Neural cell (in vitro differentiated cells): ENCODE results near the gene SCARB2.

Experiments
- CTCF ChIP-seq: fragments of 450-650 bp; IDR thresholded peaks from 2 replicates; pipeline ENCODE4 v1.5.1; 2014; ENCODE audit warnings: antibody characterized with exemption, mild to moderate bottlenecking, moderate library complexity; ENCODE audit not compliant: poor library complexity, severe bottlenecking
- EZH2 ChIP-seq: fragments of 200-600, 300-800 bp; shearing (Covaris generic), sonication (generic); IDR thresholded peaks from 2 replicates; pipeline ENCODE4 v1.6.1; 2014; ENCODE audit warnings: antibody characterized with exemption, low read length, borderline replicate concordance, mild to moderate bottlenecking; ENCODE audit not compliant: insufficient read depth, poor library complexity, severe bottlenecking
- MXI1 ChIP-seq: fragments of 450-650 bp; conservative IDR thresholded peaks from 2 replicates; pipeline ENCODE4 v1.6.1; 2014; ENCODE audit warnings: antibody characterized with exemption, mild to moderate bottlenecking; ENCODE audit not compliant: poor library complexity, severe bottlenecking
- POLR2AphosphoS5 ChIP-seq: IDR thresholded peaks from 2 replicates; pipeline ENCODE4 v1.6.1; 2012
- RAD21 ChIP-seq: fragments of 450-650 bp; conservative IDR thresholded peaks from 2 replicates; pipeline ENCODE4 v1.6.1; 2014; ENCODE audit warnings: antibody characterized with exemption, mild to moderate bottlenecking, moderate library complexity
- REST ChIP-seq: IDR thresholded peaks from 2 replicates; pipeline ENCODE4 v1.6.1; 2012; ENCODE audit warnings: borderline replicate concordance

- TF ChIP-seq CTCF: no peak
- TF ChIP-seq RAD21: no peak
- no peak for TF ChIP-seq POLR2AphosphoS5
- no peak for TF ChIP-seq EZH2
- no peak for TF ChIP-seq MXI1
- TF ChIP-seq REST: no peak
Measured at GRCh38 chr4:76197031-76197743, 16.4 kb downstream of the SCARB2 start.
